Hematopoietic multipotent progenitor cell treated with erythropoietin and hydrocortisone succinate and interleukin-3 and kit ligand, for 17 days (in vitro differentiated cells): ENCODE results near the gene TSPAN4.

Experiments used
- DNase-seq: peaks from one replicate; pipeline ENCODE4 v3.0.0-alpha.2; 2015; ENCODE audit warnings: low spot score

The TSPAN4 gene

GRCh38 chr11:804599-804964 is 38.1 kb upstream of the TSPAN4 start:
- no peak for DNase-seq

DNA sequence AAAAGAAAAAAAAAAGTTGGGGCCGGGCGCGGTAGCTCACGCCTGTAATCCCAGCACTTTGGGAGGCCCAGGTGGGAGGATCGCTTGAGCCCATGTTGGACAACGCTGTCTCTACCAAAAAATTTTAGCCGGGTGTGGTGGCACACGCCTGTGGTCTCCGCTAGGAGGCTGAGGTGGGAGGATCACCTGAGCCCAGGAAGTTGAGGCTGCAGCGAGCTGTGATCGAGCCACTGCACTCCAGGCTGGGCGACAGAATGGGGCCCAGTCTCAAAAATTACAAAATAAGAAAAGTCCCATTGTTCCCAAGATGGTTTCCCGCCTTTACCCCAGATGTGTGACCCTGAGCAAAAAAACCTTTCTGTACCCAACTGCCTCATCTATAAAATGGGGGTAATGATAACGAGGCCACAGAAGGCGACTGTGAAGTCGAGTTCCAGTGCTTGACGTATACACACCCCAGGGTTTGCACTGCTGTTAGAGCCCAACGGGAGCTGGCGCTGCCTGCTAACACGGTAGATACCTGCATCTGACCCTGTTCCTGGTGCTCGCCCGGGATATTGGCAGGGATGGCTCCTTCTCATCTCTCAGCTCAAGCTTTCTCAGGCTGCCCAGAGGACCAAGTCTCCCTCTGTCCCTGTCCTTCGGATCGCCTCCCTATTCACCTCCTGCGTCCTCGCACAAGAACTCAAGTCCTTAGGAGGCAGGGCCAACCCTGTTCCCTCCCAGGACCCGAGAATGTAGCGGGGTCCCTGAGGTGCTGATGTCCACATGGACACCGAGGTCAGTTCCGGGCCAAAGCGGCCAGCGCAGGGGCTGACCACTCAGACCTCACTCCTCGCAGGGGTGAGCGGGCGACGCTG is 34.0 kb upstream of the TSPAN4 start:
- DNase-seq: no peak

- DNase-seq: peak; percentile 99
Observed at GRCh38 chr11:809287-810039, 33.2 kb upstream of the TSPAN4 start, which contains the start of gene RPLP2. Gene RPLP2, plus strand, starts transcription at chr11:809967. Its CDS starts 268 bp downstream, at chr11:810235.

DNA sequence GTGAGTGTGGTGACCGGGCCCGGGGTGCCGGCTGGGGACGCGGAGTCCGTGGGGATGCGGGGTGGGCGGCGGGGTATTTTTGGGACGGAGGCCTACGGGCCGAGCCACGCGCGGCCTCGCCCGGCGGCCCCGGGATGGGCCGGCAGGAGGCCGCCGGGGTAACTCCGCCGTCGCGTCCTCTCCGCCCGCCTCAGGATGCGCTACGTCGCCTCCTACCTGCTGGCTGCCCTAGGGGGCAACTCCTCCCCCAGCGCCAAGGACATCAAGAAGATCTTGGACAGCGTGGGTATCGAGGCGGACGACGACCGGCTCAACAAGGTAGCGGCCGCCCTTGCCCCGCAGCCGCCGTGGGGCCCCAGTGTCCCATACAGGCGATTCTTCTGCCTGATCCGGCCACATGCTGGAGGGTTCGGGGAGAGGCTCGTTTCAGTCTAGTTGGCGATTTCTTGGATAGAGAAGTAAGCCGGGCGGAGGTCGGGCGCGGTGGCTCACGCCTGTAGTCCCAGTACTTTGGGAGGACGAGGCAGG is 32.5 kb upstream of the TSPAN4 start:
- DNase-seq: no peak

DNA sequence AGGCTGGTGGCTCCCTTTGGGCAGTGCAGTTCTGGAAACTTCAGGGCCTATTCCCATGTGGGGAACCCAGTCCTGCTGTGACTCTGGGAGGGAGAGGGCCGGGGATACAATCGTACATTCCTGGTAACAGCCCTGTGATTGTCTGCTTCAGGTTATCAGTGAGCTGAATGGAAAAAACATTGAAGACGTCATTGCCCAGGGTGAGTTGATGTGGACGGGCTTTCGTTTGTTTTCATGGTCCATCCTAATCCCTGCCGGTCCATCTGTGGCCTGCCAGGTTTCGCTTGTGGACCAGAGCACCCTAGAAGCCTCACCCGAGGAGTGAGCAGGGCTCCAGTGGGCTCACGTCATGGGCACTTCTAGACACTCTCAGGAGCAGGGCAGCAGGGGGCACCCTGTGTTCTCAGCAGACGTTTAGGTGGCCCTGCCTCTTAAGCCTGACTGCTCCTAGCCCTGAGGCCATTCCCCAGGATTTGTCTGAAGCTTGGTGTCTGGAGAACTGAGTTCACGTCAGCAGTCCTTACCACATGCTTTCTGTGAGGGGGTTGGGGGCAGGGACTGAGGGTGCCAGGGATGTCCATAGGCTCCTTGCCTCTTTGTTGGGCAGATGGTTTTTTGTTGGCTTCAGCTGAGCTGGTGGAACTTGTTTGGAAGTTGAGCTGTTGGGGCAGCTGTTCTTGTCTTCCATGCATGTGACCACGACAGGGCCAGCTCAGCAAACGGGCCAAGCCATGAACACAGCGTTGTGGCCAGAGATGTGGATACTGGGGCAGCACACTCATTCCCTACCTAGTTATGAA is 31.0 kb upstream of the TSPAN4 start:
- DNase-seq: no peak

DNA sequence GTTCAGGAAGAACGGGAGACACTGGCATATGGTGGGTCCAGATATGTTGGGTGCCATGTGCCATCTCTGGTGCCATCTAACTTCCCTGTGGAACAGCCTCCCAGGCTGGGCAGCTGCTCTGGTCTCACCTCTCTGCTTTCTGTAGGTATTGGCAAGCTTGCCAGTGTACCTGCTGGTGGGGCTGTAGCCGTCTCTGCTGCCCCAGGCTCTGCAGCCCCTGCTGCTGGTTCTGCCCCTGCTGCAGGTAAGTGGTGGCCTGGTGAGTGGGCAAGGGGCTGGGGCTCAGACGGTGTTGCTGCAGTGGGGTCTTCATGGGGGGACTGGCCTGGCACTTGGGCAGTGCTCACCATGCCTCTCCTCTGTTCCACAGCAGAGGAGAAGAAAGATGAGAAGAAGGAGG is 30.3 kb upstream of the TSPAN4 start:
- DNase-seq: no peak

- no peak for DNase-seq
Observed at GRCh38 chr11:813072-813455, 29.6 kb upstream of the TSPAN4 start.

DNA sequence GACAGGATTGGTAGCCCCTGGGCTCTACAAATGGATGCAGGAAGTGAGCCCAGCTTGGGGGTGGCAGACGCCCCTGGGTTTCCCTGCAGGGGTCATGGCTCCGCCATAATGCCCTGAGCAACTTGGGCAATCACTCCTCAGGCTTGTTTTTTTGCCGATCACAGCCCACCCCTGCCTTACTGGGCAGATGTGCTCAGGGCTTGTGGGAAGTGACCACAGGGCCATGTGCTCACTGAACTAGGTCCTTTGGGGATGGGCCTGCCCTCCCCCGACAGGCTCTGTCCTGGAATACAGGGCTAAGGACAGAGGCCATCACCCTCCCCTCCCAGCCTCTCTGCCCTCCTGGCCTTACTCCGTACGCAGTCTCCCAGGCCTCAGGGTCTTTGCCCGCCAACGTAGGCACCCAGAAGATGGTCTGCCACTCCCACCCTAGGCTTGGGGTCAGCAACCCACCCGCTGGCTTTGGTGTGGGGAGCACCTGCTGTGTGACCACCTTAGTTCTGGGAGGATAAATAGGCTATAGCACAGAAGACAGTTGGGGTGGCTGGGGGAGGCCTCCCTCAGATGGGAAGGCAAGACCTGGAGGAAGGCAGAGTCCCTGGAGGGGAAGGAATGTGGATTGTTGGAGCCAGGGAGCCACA is 29.1 kb upstream of the TSPAN4 start:
- no peak for DNase-seq

- DNase-seq: no peak
Observed at GRCh38 chr11:815675-816432, 26.8 kb upstream of the TSPAN4 start.

GRCh38 chr11:816433-816779 is 26.2 kb upstream of the TSPAN4 start:
- no peak for DNase-seq

GRCh38 chr11:818396-819128 is 24.1 kb upstream of the TSPAN4 start, which contains the start of gene PNPLA2:
Gene PNPLA2, plus strand, starts transcription at chr11:818914. Its CDS starts 805 bp downstream, at chr11:819719.
- DNase-seq: no peak

DNA sequence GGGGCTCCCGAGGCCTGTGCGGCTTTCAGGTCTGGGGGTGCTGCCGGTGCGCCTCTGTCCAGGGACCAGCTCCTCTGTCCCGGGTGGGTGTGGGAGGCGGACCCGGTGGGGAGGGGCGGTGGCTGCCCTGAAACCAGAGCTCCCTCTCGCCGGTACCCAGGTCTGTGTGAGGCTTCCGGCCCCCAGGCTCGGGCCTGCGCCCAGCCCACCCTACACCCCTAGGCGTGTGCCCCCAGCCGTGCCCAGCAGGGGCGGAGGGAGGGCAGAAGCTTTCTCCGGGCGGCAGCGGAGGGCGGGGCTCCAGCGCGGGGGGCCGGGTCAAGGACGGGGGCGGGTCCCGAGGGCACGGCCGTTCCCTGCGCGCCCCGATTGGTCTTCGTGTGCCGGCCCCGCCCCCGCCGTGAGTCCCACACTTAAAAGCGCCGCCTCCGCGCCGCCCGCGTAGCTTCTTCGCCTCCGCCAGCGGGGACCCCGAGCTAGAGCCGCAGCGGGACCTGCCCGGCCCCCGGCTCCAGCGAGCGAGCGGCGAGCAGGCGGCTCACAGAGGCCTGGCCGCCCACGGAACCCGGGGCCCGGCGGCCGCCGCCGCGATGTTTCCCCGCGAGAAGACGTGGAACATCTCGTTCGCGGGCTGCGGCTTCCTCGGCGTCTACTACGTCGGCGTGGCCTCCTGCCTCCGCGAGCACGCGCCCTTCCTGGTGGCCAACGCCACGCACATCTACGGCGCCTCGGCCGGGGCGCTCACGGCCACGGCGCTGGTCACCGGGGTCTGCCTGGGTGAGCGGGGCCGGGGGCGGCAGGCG is 23.3 kb upstream of the TSPAN4 start:
- peak; percentile 93 for DNase-seq

GRCh38 chr11:819943-820649 is 22.6 kb upstream of the TSPAN4 start:
- peak; percentile 93 for DNase-seq

GRCh38 chr11:820655-821511 is 21.8 kb upstream of the TSPAN4 start:
- peak; percentile 35 for DNase-seq

- no peak for DNase-seq
Observed at GRCh38 chr11:821512-822371, 20.9 kb upstream of the TSPAN4 start.

- DNase-seq: no peak
Observed at GRCh38 chr11:823441-824291, 19.0 kb upstream of the TSPAN4 start.
